Measurements from ENCODE around the gene SCNN1G.

- TF ChIP-seq POLR2A (IDR thresholded peaks at IDR 0.05; ENCODE audit: low read depth), result no peak
- no peak for TF ChIP-seq CTCF (IDR thresholded peaks at IDR 0.05)
These were observed 12.1 kb downstream of the SCNN1G start for GRCh38 chr16:23194497-23195221.

Measured in esophagus muscularis mucosa (tissue), 3 donors.